ENCODE data around the gene FAM131B. TPM values are rescaled to one million over a fixed set of nuclear protein-coding genes. Genes with fewer than 3 reads are reported as not detected.
"Not testable (repeated sequence)": the region's sequence is repeated elsewhere in the genome, so short reads cannot be mapped to it uniquely, and the experiment has no call there.

FAM131B gene
- total RNA-seq, 1 donor from 2014 or later: 17.0 TPM

DNA sequence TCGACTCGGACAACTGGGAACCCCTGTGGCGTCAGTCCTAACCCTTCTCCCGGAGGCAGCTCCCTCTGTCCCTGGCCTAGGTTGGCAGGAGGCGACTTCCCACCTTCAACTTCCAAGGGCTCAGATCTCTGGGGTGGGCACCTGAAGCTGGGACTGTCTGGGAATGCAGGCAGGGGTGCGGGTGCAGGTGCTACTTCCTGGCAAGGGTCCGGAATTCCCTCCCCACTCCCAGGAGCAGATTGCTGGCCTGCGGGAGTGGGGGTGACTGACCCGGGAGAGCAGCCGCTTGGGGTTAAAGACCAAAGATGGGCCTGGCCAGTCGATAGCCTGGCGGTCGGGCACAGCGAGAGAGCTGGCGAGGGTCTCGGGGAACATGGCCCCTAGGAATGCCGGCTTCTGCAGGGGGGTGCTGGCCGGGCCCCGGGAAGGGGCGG, 45.8 kb upstream of the FAM131B start:
- TF ChIP-seq, protein P1, sequence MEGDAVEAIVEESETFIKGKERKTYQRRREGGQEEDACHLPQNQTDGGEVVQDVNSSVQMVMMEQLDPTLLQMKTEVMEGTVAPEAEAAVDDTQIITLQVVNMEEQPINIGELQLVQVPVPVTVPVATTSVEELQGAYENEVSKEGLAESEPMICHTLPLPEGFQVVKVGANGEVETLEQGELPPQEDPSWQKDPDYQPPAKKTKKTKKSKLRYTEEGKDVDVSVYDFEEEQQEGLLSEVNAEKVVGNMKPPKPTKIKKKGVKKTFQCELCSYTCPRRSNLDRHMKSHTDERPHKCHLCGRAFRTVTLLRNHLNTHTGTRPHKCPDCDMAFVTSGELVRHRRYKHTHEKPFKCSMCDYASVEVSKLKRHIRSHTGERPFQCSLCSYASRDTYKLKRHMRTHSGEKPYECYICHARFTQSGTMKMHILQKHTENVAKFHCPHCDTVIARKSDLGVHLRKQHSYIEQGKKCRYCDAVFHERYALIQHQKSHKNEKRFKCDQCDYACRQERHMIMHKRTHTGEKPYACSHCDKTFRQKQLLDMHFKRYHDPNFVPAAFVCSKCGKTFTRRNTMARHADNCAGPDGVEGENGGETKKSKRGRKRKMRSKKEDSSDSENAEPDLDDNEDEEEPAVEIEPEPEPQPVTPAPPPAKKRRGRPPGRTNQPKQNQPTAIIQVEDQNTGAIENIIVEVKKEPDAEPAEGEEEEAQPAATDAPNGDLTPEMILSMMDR (IDR thresholded peaks at IDR 0.05): no peak
- peaks cover 20% of the 10 kb centered on the region for H3K27me3 Mint-ChIP-seq (ENCODE audit: unreplicated experiment)
- peaks cover 17% of the 10 kb centered on the region for H3K4me1 Mint-ChIP-seq (ENCODE audit: unreplicated experiment)
- no peaks in the 10 kb centered on the region for H3K36me3 Mint-ChIP-seq (ENCODE audit: unreplicated experiment)
- no peak overlapping the region for H3K27ac Mint-ChIP-seq (ENCODE audit: unreplicated experiment)
- no peak overlapping the region for H3K4me3 Mint-ChIP-seq (ENCODE audit: unreplicated experiment)
- DNase-seq (ENCODE audit: extremely low spot score, unreplicated experiment): no peak
- H3K9me3 Mint-ChIP-seq (ENCODE audit: unreplicated experiment): no peaks in the 10 kb centered on the region

GRCh38 chr7:143407287-143408251, 45.1 kb upstream of the FAM131B start:
- TF ChIP-seq, protein P1 (IDR thresholded peaks at IDR 0.05): no peak

GRCh38 chr7:143406002-143406357, 43.5 kb upstream of the FAM131B start:
- Mint-ChIP-seq H3K27ac (ENCODE audit: unreplicated experiment) (no peak overlapping the region), H3K9me3 (ENCODE audit: unreplicated experiment) (no peaks in the 10 kb centered on the region), H3K4me3 (ENCODE audit: unreplicated experiment) (no peak overlapping the region)

More at GRCh38 chr7:143407287-143408251, 45.1 kb upstream of the FAM131B start:
- no peak for DNase-seq (ENCODE audit: extremely low spot score, unreplicated experiment)
- peaks cover 20% of the 10 kb centered on the region for H3K27me3 Mint-ChIP-seq (ENCODE audit: unreplicated experiment)
- H3K27ac Mint-ChIP-seq (ENCODE audit: unreplicated experiment): no peak overlapping the region
- no peaks in the 10 kb centered on the region for H3K36me3 Mint-ChIP-seq (ENCODE audit: unreplicated experiment)
- H3K4me1 Mint-ChIP-seq (ENCODE audit: unreplicated experiment): peaks cover 17% of the 10 kb centered on the region
- no peak overlapping the region for H3K4me3 Mint-ChIP-seq (ENCODE audit: unreplicated experiment)
- no peaks in the 10 kb centered on the region for H3K9me3 Mint-ChIP-seq (ENCODE audit: unreplicated experiment)

GRCh38 chr7:143405173-143406001, 42.9 kb upstream of the FAM131B start:
- TF ChIP-seq, protein P1 (IDR thresholded peaks at IDR 0.05): no peak
- H3K27ac Mint-ChIP-seq (ENCODE audit: unreplicated experiment): no peak overlapping the region
- H3K36me3 Mint-ChIP-seq (ENCODE audit: unreplicated experiment): no peaks in the 10 kb centered on the region
- H3K9me3 Mint-ChIP-seq (ENCODE audit: unreplicated experiment): no peaks in the 10 kb centered on the region
- peaks cover 14% of the 10 kb centered on the region for H3K4me1 Mint-ChIP-seq (ENCODE audit: unreplicated experiment)
- peaks cover 36% of the 10 kb centered on the region for H3K27me3 Mint-ChIP-seq (ENCODE audit: unreplicated experiment)
- no peak for DNase-seq (ENCODE audit: extremely low spot score, unreplicated experiment)
- no peak overlapping the region for H3K4me3 Mint-ChIP-seq (ENCODE audit: unreplicated experiment)

More at GRCh38 chr7:143406002-143406357, 43.5 kb upstream of the FAM131B start:
- TF ChIP-seq, protein P1 (IDR thresholded peaks at IDR 0.05): no peak
- DNase-seq (ENCODE audit: extremely low spot score, unreplicated experiment): no peak
- Mint-ChIP-seq H3K36me3 (ENCODE audit: unreplicated experiment) (no peaks in the 10 kb centered on the region), H3K27me3 (ENCODE audit: unreplicated experiment) (peaks cover 34% of the 10 kb centered on the region), H3K4me1 (ENCODE audit: unreplicated experiment) (peaks cover 17% of the 10 kb centered on the region)

GRCh38 chr7:143402233-143402632, 39.7 kb upstream of the FAM131B start:
- not testable (repeated sequence) for H3K4me1 Mint-ChIP-seq (ENCODE audit: unreplicated experiment); H3K4me3 Mint-ChIP-seq (ENCODE audit: unreplicated experiment); H3K36me3 Mint-ChIP-seq (ENCODE audit: unreplicated experiment); DNase-seq (ENCODE audit: extremely low spot score, unreplicated experiment); H3K9me3 Mint-ChIP-seq (ENCODE audit: unreplicated experiment); H3K27ac Mint-ChIP-seq (ENCODE audit: unreplicated experiment)
- peaks cover 20% of the 10 kb centered on the region for H3K27me3 Mint-ChIP-seq (ENCODE audit: unreplicated experiment)

Measured in osteocyte (in vitro differentiated cells).